Urothelium cell line (cell line): Measurements from ENCODE around the gene GNB1L.

ENCODE experiments used
- DNase-seq: peaks from one replicate; pipeline ENCODE4 v3.0.0; 2011; ENCODE audit warnings: low spot score, mixed read lengths
- FAIRE-seq: peaks from 2 replicates; lab custom pipeline; 2011; peaks lifted over from hg19 to GRCh38; lab: Jason Lieb, UNC

Gene GNB1L

DNA sequence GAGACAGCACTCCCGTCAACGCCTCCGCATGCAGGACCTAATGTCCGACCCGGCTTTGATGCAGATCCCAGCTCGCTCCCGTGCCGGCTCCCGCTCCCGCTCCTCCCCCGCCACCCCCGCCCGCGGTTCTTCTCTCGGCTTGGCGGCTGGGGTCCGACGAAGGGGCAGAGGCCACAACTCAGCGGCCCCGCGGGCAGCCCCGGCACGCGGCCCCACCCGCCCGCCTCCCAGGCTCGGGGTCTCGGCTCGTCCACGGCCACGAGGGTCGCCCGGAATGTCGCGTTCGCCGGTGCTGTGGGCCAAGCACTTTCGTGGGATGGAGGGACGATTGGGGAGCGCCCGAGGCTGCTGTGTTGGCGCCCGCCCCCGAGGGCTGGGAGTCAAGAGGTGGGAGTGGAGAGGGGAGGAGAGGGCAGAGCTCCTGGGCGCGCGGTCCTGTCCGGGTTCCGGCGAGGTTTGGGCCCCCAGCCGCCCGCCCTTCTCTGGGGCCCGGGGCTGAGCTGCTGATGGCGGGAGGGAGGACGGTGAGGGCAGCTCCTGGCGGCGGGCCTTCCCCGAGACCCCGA, 99.4 kb downstream of the GNB1L start:
- DNase-seq (no peak), FAIRE-seq (no peak)

DNA sequence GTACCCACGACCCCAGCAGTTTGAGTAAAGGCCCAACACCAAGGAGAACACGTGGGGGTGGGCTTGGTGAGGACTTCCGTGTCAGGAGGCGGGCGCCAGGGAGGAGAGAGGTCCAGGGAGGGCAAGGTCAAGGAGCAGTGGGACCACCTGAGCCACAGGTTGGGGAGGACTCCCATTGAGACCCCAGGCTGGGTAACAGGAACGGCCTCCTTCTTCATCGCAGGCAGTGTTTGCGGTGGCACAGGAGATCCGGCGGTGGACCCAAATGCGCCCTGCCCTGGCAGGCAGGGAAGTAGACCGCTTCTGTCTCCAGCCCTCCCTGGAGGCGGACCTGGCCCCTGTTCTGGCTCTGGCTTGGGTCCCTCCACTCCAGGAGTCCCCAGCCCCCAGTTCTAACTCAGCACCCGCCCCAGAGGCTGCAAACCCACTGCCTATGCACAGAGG, 100.0 kb downstream of the GNB1L start:
- DNase-seq (no peak), FAIRE-seq (no peak)

DNA sequence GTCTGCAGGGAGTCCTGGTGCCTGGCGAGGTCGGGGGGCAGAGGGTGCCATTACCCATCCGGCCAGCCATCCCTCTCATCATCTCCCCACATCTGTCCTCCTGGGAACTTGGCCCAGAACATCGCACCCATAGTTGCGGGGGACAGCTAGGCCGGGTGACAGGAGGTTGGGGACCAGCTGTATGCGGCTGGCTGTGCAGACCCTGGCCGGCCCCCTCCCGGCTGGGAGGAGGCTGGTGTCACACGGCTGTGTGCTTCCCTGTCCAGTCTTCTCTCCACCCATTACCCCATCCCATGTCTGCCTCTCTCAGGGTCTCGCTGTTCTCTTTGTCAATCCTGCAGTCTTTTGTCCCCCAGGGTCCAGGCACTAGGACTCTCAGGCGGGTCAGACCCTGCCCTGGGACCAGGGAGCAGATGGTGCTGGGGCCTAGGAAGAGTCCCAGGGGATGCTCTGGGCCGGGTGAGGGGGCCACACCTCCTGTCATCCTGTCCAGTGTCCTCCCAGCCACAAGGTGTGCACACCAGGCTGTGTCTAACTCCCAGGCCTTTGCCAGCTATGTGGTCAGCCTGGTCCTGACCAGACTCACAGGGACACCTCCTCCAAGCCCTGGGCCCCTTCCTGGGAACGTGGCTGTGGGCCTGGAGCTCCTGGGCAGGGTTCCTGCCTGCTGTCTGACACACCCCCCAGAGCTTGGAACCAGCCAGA, 100.5 kb downstream of the GNB1L start:
- peak; percentile 73 for FAIRE-seq

DNA sequence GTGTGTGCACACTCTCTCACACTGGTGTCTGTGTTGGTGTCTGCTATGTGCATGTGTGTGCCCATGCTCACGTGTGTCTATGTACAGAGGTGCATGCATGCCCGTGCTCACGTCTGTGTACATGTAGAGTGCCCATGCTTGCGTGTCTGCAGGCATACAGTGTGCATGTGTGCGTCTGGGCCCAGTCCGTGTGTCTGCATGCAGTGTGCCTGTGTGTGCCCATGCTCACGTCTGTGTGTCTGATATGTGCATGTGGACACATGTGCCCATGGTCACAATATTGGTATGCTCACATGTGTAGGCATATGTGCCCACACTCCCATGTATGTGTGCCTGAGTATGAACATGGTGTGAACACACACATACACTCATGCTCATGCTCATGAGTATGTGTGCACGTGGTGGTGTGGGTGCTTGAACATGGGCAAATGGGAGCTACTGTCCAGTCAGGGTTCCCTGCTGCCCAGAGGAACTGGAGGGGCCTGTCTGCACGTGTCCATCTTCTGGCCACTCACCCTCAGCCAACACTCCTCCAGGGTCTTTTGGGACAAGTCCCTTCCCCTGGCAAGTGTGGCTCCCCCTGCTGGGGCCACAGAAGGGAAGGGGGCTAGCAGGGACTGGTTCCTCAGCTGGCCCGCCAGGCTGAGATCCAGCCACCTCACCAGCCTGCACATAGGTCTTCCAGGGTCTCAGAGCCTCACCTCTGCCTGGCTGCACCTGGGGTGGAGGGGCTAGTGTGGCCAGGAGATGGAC, 101.4 kb downstream of the GNB1L start:
- FAIRE-seq (peak; percentile 99), DNase-seq (no peak)

More for the DNA sequence above, 100.5 kb downstream of the GNB1L start:
- no peak for DNase-seq

DNA sequence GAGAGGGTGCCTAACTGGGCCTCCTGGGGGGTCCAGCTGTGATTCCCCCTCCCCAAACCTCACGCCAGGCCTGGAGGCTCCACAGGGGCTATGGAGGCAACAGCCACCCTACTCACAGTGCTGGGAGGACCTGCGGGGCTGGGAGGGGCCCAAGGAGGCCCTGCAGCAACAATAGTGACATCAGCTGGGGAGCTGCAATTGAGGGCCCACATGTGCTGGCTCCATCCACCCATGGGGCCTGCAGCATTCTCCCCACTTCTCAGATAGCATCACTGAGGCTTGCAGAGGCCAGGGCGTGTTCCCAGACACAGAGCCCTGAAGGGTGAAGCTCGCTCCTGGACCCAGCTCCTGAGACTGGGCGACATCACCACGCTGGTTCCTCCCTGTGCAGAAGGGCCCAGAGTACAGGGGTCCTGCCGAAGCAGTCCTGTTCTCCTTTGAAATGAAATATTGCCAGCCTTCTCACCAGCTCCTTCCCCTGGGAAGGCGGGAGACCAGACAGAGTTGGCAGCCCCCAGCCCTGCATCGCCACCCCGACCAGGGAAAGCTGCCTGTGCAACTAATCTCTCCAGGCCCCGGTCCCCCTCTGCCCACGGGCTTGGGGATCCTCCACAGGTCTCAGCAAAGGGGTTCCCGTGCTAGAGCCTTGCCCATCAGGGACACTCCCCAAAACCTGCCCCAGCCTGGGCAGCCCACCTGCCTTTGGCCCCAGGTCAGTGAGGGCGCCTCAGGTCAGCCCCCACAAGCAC, 103.0 kb downstream of the GNB1L start:
- peak; percentile 66 for DNase-seq
- peak; percentile 37 for FAIRE-seq

DNA sequence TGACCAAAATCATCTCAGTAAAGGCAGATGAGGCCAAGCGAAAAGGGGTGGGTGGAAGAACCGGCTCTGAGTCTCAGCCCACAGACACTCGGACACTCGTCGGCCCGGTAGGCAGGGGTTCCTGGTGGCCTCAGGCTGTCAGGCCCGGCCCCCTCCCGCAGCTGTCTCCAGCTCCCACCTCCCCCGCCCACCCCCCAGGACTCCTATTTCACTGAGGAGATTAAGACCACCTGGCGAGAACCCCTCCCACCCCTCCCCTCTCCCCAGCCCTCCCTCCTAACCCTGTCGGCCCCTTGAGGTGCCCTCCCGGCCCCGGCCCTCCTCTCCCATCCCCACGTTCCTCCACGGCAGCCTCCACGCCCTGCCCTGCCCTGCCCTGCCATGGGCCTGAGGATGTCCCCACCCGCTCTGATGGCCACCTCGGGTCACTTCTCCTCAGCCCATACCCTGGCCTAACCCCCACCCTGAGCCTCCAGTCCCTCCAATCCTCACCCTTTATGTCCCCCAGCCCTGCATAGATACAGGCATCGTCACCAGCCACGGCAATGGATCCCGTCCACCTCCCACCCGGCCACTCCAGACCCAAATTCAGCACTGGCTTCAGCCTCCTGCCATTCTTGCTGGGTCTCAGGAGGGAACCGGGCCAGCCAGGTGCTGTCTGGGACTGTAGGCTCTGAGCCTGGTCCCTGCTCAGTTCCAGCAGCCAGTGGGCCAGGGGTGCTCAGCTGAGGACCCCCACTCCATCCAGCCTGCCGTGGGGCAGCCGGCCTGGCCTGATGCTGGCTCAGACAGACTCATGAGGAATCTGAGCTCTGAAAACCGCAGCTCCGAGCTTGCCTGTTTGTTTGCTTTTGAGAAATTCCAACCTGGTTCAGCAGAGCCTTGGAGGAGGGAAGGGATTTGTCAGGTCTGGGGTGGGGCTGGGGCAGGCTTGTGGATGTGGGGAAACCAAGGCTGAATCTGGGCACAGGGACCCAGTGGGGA, 103.9 kb downstream of the GNB1L start:
- DNase-seq, result peak; percentile 83
- FAIRE-seq, result peak; percentile 91

DNA sequence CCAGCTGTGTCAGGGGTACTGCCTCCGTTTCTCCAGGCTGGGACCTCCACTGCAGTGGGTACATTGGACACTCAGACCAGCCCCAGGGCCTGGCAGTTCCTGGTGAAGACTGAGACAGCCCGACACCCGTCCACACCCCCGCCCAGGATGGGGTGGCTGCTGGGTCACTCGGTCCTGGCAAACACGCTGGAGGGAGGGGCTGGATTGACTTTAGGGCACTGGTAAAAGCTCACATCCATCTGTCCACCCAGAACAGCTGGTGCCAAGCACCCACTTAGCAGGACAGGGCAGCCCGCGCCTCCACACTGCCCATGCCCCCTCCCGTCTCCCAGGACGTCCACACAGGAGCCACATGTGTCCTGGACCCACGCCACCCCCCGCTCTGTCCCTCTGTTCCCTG, 104.8 kb downstream of the GNB1L start:
- FAIRE-seq (no peak), DNase-seq (no peak)

DNA sequence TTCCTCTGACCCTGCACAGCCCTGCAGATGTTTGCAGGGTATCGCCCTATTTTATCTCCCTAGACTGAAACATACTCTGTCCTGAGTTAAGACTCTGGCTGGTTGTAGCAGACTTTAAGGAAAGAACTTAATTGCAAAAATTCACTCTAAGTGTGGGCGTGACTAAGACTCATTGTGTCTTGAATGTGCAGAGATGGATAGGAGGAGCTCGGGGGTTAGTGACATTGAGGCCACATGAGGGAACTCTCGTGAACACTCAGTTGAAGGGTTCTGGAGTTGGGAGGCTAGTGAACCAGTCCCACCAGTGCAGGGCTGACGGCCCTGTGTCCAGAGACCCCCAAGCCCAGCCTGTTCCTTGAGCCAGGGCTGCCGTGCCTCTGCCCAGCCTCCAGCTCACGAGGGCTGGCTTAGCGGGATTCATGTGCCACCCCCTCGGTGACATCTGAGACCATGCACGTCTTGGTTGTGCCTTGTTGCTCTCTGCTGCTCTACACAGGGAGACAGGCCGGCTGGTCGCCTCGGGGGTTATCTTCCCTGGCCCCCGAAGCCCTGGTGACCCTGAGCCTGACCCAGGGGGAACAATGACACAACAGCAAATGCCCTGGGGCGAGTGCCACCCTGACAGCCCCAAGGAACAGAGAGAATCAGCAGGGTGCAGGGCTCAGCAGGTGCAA, 105.5 kb downstream of the GNB1L start:
- peak; percentile 86 for FAIRE-seq
- no peak for DNase-seq

DNA sequence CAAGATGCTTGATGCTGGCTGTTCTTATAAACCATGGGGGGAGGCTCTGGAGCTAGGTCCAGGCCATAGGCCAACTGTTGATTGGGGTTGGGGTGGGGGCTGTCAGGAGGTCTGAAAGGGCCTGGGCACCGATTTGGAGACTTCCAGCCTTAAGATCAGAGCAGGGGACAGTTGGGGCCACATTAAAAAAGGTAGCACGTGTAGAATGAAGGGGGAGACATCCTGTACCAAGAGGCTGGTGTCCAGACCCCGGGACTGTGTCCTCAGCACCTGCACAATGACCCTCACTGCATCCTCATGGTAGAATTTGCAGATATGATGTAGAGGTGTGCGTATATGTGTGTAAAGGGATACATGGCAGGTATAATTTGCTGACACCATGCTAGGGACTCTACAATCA, 106.5 kb downstream of the GNB1L start:
- FAIRE-seq (peak; percentile 50), DNase-seq (no peak)

DNA sequence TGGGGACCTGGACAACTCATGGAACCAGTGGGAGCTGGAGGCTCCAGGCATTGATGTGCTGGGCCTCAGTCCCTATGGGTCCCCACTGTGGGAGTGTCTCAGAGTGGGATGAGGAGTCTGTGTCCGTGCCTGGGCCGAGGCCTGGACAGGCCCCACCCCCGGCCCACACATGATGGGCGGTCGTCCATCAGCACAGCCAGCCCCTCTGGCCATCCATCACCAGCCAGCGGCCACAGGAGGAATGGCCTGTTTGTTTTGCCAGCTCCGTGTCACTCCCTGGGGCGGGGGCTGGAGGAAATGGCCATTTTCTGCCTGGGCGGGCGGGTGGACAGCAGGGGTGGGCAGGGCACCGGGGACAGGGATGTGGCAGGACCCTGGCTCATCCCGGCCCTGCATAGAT, 107.1 kb downstream of the GNB1L start:
- FAIRE-seq (peak; percentile 9), DNase-seq (no peak)

DNA sequence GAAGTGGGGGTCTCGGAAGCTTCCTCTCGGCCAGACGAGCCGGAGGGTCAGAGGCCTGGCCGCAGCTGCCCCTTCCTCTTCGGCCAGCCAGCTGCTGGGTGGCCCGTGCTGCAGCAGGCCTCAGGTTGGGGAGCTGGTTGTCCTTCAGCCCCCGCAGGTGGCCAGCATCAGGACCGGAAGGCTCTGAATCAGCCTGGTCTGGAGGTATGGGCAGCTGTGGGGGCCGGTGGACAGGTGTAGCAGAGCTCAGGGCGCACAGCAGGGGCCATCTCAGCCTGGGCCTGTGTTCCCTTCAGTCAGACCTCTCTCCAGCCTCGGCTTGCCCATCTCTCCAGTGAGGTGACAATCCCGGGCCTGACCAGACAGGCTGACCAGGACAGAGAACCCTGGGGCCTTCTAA, 107.9 kb downstream of the GNB1L start:
- FAIRE-seq (no peak), DNase-seq (no peak)

DNA sequence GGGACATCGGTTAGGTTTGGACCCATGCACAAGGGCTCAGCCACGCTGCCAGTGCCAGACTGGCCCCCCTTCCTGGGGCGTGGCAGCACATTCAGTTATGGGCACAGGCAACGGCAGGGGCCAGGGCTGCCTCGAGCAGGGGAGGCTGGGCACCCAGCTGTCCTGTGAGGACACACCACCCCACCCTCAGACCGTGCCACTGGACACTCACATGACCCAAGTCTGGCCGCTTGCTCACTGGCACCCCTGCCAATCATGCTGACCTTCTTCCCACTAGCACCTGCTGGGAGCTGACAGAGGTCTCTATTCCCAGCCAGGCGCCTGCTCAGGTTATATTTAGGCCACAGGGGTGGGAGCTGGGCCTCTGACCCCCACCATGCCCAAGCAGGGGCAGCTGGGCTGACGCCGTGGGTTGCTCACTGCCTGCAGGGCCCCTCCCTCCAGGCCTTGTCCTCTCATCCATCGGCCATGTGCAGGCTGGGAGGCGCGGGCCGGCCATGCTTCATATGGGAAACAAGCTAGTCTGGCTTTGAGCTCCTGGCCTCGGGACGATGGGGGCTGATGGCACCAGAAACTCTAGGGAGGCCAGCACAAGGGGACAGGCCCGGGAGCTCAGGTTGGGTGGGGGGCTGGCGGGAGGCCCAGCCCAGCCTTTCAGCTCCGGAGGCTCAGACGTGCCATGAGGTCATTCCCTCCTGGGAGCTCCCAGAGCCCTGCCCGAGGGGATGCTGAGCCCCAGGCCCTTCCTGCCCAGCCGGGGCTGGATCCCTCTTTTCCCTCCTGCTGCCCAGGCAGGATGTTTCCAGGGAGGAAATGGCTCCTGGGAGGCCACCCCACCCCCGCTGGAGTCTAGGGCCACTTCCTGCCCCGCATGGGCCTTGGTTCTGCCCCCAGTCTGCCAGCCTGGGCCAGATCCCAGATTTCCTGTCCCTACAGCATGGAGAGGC, 109.2 kb downstream of the GNB1L start:
- peak; percentile 50 for DNase-seq
- peak; percentile 63 for FAIRE-seq

DNA sequence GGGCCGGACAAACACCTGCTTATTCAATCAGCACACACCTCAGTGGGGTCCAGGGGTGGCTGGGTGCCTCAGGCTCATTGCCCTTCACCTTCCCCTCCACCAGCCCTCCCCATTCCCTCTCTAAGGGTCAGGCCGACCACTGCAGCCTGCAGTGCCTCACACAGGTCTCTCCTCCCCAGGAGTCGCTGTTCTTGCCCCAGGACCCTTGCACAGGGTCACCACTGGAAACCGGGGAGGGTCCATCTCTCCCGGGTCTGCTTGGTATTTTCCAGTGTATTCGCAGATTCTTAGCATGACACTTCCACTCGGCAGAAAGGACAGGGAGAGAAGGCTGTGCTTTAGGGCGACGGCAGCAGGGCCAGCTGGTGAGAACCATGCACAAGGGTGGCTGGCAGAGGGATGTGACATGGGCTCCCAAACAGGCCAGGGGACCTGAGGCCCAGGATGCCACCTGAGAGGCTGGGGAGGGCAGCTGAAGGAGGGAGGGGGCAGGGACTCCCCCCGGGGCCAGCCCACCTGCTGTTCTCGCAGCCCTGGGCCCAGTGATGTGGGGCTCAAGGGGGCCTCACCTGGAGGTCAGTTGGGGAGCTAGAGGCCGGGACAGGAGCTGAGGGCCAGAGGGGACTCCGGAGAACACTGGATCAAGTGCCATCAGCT, 110.2 kb downstream of the GNB1L start:
- FAIRE-seq (no peak), DNase-seq (no peak)

DNA sequence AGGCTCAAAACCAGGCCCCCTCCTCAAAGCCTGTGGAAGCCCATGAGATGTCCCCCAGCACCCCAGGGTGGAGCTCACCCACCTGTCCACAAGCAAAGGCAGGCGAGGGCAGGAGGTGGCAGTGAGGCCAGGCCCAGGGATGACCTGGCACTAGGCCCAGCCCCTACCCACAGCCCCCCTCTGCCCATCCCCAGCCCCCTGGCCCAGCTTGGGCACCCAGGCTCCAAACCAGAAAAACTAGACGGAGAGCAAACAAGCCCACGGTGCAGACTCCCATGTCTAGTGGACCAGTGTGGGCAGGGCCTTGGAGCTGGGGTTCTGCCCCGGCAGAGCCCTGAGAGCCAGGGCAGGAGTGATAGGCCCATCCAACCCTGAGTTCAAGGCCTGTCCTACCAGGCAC, 111.0 kb downstream of the GNB1L start:
- DNase-seq, result no peak

DNA sequence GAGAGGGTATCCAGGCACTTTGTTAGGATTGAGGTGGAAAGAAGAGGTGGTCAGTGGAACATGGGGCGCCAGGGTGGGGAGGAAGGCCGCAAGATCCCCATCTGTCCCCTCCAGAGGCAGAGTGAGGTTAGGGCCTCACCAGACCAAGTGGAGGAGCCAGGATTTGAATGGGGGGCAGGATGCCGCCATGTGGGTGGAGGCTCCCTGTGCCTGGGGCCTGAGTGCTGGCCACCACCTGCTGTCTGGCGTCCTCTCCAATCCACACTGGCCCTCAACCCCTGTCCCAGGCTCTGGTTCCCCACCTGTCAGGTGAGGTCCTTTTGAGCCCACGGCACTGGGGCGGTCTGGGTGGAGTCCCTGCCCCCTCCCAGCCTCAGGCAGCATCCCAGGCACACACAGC, 111.6 kb downstream of the GNB1L start:
- FAIRE-seq (no peak), DNase-seq (no peak)

More for the DNA sequence above, 111.0 kb downstream of the GNB1L start:
- no peak for FAIRE-seq

DNA sequence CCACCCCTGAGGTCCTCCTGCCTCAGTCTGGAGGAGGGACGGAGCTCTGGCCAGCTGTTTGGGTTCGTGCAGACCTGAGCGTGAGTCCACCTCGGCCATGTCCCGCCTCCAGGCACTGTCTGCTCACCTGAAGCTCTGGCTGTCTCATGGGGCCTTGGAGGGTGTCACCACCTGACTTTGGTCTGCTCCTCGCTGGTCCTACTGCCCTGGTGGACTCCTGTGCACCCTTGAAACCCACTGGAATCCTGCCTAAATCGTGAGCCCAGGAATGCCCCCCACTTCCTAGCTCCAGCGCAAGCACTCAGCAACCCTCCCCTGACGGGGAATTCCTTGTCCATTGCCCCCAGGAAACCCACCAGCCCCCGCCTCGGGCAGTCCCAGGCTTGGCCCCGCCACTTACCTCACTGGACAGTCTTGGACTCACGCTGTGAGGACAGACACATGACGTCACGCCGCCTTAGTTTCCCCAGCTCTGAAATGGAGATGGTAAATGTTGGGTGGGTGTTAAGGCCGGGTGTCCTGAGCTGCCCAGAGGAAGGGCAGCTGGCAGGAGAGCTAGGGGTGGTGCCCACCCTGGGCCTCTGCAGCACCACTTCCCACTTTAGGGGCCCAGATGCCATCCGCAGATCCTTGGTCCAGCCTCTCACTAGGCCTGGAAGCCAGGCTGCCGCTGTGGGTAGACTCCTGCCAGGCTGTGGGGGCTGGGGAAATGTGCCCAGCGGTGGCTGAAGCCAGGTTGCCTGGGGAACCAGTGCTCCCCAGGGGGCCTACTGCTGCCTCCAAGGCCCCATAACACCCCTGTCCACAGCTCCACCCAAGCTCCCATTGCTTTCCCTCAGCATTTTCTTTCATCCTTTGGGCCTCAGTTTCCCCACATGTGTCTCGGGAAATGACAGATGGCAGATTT, 112.3 kb downstream of the GNB1L start:
- no peak for DNase-seq
- no peak for FAIRE-seq

DNA sequence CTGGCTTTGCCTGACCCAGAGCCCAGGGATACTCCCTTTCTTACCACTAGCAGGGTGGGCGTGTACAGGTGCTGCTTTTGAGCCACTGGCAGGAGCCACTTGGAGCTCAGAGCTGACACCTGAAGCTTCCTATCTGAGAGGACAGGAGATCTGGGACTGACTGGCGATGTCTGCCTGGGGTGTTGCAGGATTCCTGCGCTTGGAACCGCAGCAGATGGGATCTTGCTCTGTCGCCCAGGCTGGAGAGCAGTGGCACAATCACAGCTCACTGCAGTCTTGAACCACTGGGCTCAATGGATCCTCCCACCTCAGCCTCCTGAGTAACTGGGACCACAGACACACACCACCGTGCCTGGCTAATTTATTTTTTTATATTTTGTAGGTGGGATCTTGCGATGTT, 113.6 kb downstream of the GNB1L start:
- FAIRE-seq (no peak), DNase-seq (no peak)
